OCI-LY1 (cell line): ENCODE data around the gene OGFOD1.

Experiments
- EZH2 ChIP-seq: fragments of 200-600 bp; sonication (generic), shearing (Covaris generic); IDR thresholded peaks from 2 replicates; pipeline ENCODE4 v1.8.0; 2017; ENCODE audit warnings: borderline replicate concordance, mixed run types, mild to moderate bottlenecking, antibody characterized with exemption, low read length, moderate library complexity, mixed read lengths
- TF ChIP-seq, protein P1 (sequence below): fragments of 200-600 bp; sonication (generic), shearing (Covaris generic); IDR thresholded peaks from 2 replicates; pipeline ENCODE4 v1.5.1; 2017; ENCODE audit warnings: mild to moderate bottlenecking, antibody characterized with exemption, low read length, moderate library complexity, mixed read lengths

- TF ChIP-seq, protein P1, sequence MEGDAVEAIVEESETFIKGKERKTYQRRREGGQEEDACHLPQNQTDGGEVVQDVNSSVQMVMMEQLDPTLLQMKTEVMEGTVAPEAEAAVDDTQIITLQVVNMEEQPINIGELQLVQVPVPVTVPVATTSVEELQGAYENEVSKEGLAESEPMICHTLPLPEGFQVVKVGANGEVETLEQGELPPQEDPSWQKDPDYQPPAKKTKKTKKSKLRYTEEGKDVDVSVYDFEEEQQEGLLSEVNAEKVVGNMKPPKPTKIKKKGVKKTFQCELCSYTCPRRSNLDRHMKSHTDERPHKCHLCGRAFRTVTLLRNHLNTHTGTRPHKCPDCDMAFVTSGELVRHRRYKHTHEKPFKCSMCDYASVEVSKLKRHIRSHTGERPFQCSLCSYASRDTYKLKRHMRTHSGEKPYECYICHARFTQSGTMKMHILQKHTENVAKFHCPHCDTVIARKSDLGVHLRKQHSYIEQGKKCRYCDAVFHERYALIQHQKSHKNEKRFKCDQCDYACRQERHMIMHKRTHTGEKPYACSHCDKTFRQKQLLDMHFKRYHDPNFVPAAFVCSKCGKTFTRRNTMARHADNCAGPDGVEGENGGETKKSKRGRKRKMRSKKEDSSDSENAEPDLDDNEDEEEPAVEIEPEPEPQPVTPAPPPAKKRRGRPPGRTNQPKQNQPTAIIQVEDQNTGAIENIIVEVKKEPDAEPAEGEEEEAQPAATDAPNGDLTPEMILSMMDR, result no peak
- no peak for TF ChIP-seq EZH2
Measured at GRCh38 chr16:56447286-56447685, 4.1 kb upstream of the OGFOD1 start.
